PC-3 (cell line): ENCODE measurements around the gene CLIC5. TPM values are rescaled to one million over a fixed set of nuclear protein-coding genes. Genes with fewer than 3 reads are reported as not detected.

Experiments
- ATAC-seq: fragments of 200-7000 bp; cut with Tn5 transposase; 2 replicates; pipeline ENCODE4 v1.9.1; 2020; ENCODE audit warnings: mild to moderate bottlenecking, moderate library complexity
- BruUV-seq: library from RNA; stranded (reverse); fragments of 400-500 nt; replicated peaks from 2 replicates; lab custom pipeline; 2021; lab: Mats Ljungman, UMichigan
- CTCF ChIA-PET: fragments of 300-600 bp; sonication (Branson Sonifier 250); formaldehyde crosslinking; loops from one replicate; lab custom pipeline; 2022; ENCODE audit warnings: antibody characterized with exemption; lab: Charles Lee
- POLR2A ChIA-PET: fragments of 300-600 bp; sonication (Branson Sonifier 250); formaldehyde crosslinking; loops from one replicate; lab custom pipeline; 2022; ENCODE audit warnings: antibody characterized with exemption; ENCODE audit not compliant: unreplicated experiment; lab: Charles Lee
- DNase-seq: peaks from one replicate; pipeline ENCODE4 v3.0.0-alpha.2; 2015
- H2AFZ ChIP-seq: fragments of 300-600 bp; sonication (generic); 2 replicates; pipeline ENCODE4 v1.6.0; 2016; ENCODE audit warnings: antibody characterized with exemption, low read length
- H3F3A ChIP-seq: fragments of 300-600 bp; sonication (generic); one replicate; pipeline ENCODE4 v1.6.0; 2017; ENCODE audit warnings: antibody characterized with exemption, low read length, control low read depth, mild to moderate bottlenecking; ENCODE audit not compliant: unreplicated experiment
- H3K27ac ChIP-seq: fragments of 300-600 bp; sonication (generic); 2 replicates; pipeline ENCODE4 v1.5.1; 2016; ENCODE audit warnings: mild to moderate bottlenecking, low read length
- H3K27me3 ChIP-seq: fragments of 300-600 bp; sonication (generic); 2 replicates; pipeline ENCODE4 v1.6.1; 2016; ENCODE audit warnings: low read length, mixed read lengths
- H3K36me3 ChIP-seq: fragments of 300-600 bp; sonication (generic); 2 replicates; pipeline ENCODE4 v1.6.1; 2016; ENCODE audit warnings: low read depth, mixed run types, low read length, mixed read lengths
- H3K4me1 ChIP-seq: fragments of 300-600 bp; sonication (generic); 2 replicates; pipeline ENCODE4 v1.5.1; 2016; ENCODE audit warnings: low read length; ENCODE audit not compliant: insufficient read depth
- H3K4me2 ChIP-seq: fragments of 300-600 bp; sonication (generic); 2 replicates; pipeline ENCODE4 v1.6.0; 2016; ENCODE audit warnings: low read length
- H3K4me3 ChIP-seq: fragments of 300-600 bp; sonication (generic); 2 replicates; pipeline ENCODE4 v1.5.1; 2016; ENCODE audit warnings: mild to moderate bottlenecking, low read length, mixed read lengths
- H3K79me2 ChIP-seq: fragments of 300-600 bp; sonication (generic); 2 replicates; pipeline ENCODE4 v1.6.1; 2017; ENCODE audit warnings: low read length, mixed read lengths
- H3K9ac ChIP-seq: fragments of 300-600 bp; sonication (generic); 2 replicates; pipeline ENCODE4 v1.6.0; 2016; ENCODE audit warnings: mild to moderate bottlenecking, low read length
- H3K9me2 ChIP-seq: fragments of 300-600 bp; sonication (generic); replicated peaks from 2 replicates; pipeline ENCODE4 v1.6.1; 2016; ENCODE audit warnings: mixed run types, low read length, mixed read lengths
- H3K9me3 ChIP-seq: fragments of 300-600 bp; sonication (generic); 2 replicates; pipeline ENCODE4 v1.6.1; 2016; ENCODE audit warnings: low read length, mixed read lengths
- H4K20me1 ChIP-seq: fragments of 300-600 bp; sonication (generic); 2 replicates; pipeline ENCODE4 v1.6.1; 2016; ENCODE audit warnings: low read length, mixed read lengths
- EZH2 ChIP-seq: fragments of 300-600 bp; sonication (generic); IDR thresholded peaks from one replicate; pipeline ENCODE4 v1.6.1; 2017; ENCODE audit warnings: antibody characterized with exemption, mild to moderate bottlenecking, low read length; ENCODE audit not compliant: unreplicated experiment
- EZH2phosphoT487 ChIP-seq: fragments of 300-600 bp; sonication (generic); IDR thresholded peaks from 2 replicates; pipeline ENCODE4 v1.6.1; 2018; ENCODE audit warnings: mild to moderate bottlenecking, antibody characterized with exemption, low read length, borderline replicate concordance
- intact Hi-C: fragments of 100-400 bp; cut with micrococcal nuclease; formaldehyde crosslinking; loops from 2 replicates; pipeline ENCODE4 v1.9.0; 2023
- total RNA-seq: library from RNA; depleted of rRNA; stranded (reverse); fragments of >200 nt; gene quantifications from 2 replicates; pipeline ENCODE4 v1.2.3, GENCODE V29; 2014
- TF ChIP-seq, protein P1 (sequence below): fragments of 300-600 bp; sonication (generic); conservative IDR thresholded peaks from 2 replicates; pipeline ENCODE4 v1.5.1; 2017; ENCODE audit warnings: antibody characterized with exemption, low read depth, mild to moderate bottlenecking, low read length

CLIC5 gene
- total RNA-seq, 1 experiment from 2014 or later, result not detected

GRCh38 chr6:45843848-45844521 lies 171.7 kb downstream of the CLIC5 start:
- H3K9me3 ChIP-seq, result no peaks in the 10 kb centered on the region
- no peak for TF ChIP-seq EZH2phosphoT487
- TF ChIP-seq EZH2, result no peak
- TF ChIP-seq, protein P1, sequence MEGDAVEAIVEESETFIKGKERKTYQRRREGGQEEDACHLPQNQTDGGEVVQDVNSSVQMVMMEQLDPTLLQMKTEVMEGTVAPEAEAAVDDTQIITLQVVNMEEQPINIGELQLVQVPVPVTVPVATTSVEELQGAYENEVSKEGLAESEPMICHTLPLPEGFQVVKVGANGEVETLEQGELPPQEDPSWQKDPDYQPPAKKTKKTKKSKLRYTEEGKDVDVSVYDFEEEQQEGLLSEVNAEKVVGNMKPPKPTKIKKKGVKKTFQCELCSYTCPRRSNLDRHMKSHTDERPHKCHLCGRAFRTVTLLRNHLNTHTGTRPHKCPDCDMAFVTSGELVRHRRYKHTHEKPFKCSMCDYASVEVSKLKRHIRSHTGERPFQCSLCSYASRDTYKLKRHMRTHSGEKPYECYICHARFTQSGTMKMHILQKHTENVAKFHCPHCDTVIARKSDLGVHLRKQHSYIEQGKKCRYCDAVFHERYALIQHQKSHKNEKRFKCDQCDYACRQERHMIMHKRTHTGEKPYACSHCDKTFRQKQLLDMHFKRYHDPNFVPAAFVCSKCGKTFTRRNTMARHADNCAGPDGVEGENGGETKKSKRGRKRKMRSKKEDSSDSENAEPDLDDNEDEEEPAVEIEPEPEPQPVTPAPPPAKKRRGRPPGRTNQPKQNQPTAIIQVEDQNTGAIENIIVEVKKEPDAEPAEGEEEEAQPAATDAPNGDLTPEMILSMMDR, result no peak
- no peaks in the 10 kb centered on the region for H3K36me3 ChIP-seq
- H3K27ac ChIP-seq, result no peak overlapping the region
- H3K27me3 ChIP-seq, result no peaks in the 10 kb centered on the region
- H3F3A ChIP-seq, result no peaks in the 10 kb centered on the region
- H4K20me1 ChIP-seq, result no peaks in the 10 kb centered on the region
- H3K4me1 ChIP-seq, result peaks cover 9% of the 10 kb centered on the region; the same call in 1 of the 2 replicates
- H2AFZ ChIP-seq, result no peak overlapping the region
- ChIA-PET POLR2A (no interaction called here), CTCF (no interaction called here)
- intact Hi-C loops, result no loop called here
- ATAC-seq (no peak), DNase-seq (no peak)
- H3K4me3 ChIP-seq, result no peak overlapping the region
- no peak overlapping the region for H3K4me2 ChIP-seq
- no peaks in the 10 kb centered on the region for H3K9me2 ChIP-seq
- H3K79me2 ChIP-seq, result no peaks in the 10 kb centered on the region
- no peak overlapping the region for H3K9ac ChIP-seq
- BruUV-seq, result no TSS peak

- Histone ChIP-seq H3K4me2 (no peak overlapping the region), H3F3A (no peaks in the 10 kb centered on the region), H3K9me2 (no peaks in the 10 kb centered on the region), H3K79me2 (no peaks in the 10 kb centered on the region), H3K36me3 (no peaks in the 10 kb centered on the region), H4K20me1 (no peaks in the 10 kb centered on the region), H3K4me3 (no peak overlapping the region), H3K9me3 (no peaks in the 10 kb centered on the region), H3K4me1 (peaks cover 9% of the 10 kb centered on the region; the same call in 1 of the 2 replicates), H2AFZ (no peak overlapping the region), H3K9ac (no peak overlapping the region), H3K27me3 (no peaks in the 10 kb centered on the region), H3K27ac (no peak overlapping the region)
- ChIA-PET POLR2A (no interaction called here), CTCF (no interaction called here)
- no TSS peak for BruUV-seq
- DNase-seq (no peak), ATAC-seq (no peak)
- intact Hi-C loops, result no loop called here
- TF ChIP-seq EZH2 (no peak), EZH2phosphoT487 (no peak)
- TF ChIP-seq, protein P1, result no peak
Observed at GRCh38 chr6:45841062-45841461, 174.6 kb downstream of the CLIC5 start.

- no peaks in the 10 kb centered on the region for H3K79me2 ChIP-seq
- ChIA-PET POLR2A (no interaction called here), CTCF (no interaction called here)
- H2AFZ ChIP-seq, result no peak overlapping the region
- DNase-seq, result no peak
- no peak overlapping the region for H3K27ac ChIP-seq
- no peaks in the 10 kb centered on the region for H3F3A ChIP-seq
- no peaks in the 10 kb centered on the region for H4K20me1 ChIP-seq
- no peak overlapping the region for H3K4me3 ChIP-seq
- no peak overlapping the region for H3K9ac ChIP-seq
- H3K4me2 ChIP-seq, result no peak overlapping the region
- intact Hi-C loops, result no loop called here
- H3K9me2 ChIP-seq, result no peaks in the 10 kb centered on the region
- no TSS peak for BruUV-seq
- H3K27me3 ChIP-seq, result no peaks in the 10 kb centered on the region
- no peaks in the 10 kb centered on the region for H3K9me3 ChIP-seq
- no peaks in the 10 kb centered on the region for H3K36me3 ChIP-seq
- no peak for TF ChIP-seq EZH2
- TF ChIP-seq, protein P1, result no peak
- no peak for TF ChIP-seq EZH2phosphoT487
- ATAC-seq, result no peak
- H3K4me1 ChIP-seq, result no peaks in the 10 kb centered on the region
Observed at GRCh38 chr6:45838996-45839395, 176.7 kb downstream of the CLIC5 start.
